Activated T-cell treated with anti-CD3 and anti-CD28 coated beads for 1 hour (primary cell): ENCODE measurements around the gene KCNJ9.
A peak's percentile ranks its signal among the peaks of the same experiment; 100 is the strongest.

Experiments used
- DNase-seq: peaks from one replicate; pipeline ENCODE4 v3.0.0-alpha.2; 2020; ENCODE audit warnings: low read depth

The KCNJ9 gene

GRCh38 chr1:160066829-160067745 is 14.3 kb upstream of the KCNJ9 start:
- no peak for DNase-seq

- no peak for DNase-seq
These were observed 13.1 kb upstream of the KCNJ9 start for GRCh38 chr1:160068225-160068624.

- DNase-seq = no peak
These were observed 11.7 kb upstream of the KCNJ9 start, which contains the start of gene KCNJ10 for GRCh38 chr1:160069460-160070231. Gene KCNJ10, minus strand, starts transcription at chr1:160070160. Its CDS starts 27,628 bp downstream, at chr1:160042532.

- peak; percentile 68 for DNase-seq
These were observed 10.8 kb upstream of the KCNJ9 start for GRCh38 chr1:160070243-160071163.

- no peak for DNase-seq
These were observed 10.0 kb upstream of the KCNJ9 start for GRCh38 chr1:160071289-160071688.

GRCh38 chr1:160074865-160075264 is 6.5 kb upstream of the KCNJ9 start:
- DNase-seq = no peak

GRCh38 chr1:160075836-160076235 is 5.5 kb upstream of the KCNJ9 start:
- no peak for DNase-seq

- no peak for DNase-seq
These were observed 5.0 kb upstream of the KCNJ9 start for GRCh38 chr1:160076295-160076694.

GRCh38 chr1:160077486-160077885 is 3.9 kb upstream of the KCNJ9 start:
- no peak for DNase-seq

GRCh38 chr1:160078512-160079195 is 2.7 kb upstream of the KCNJ9 start:
- peak; percentile 35 for DNase-seq

GRCh38 chr1:160079448-160079847 is 1.9 kb upstream of the KCNJ9 start:
- no peak for DNase-seq

- DNase-seq = no peak
These were observed 797 bp upstream of the KCNJ9 start for GRCh38 chr1:160080381-160081100.

- no peak for DNase-seq
These were observed 1.1 kb downstream of the KCNJ9 start for GRCh38 chr1:160082487-160082886.

GRCh38 chr1:160082926-160083325 is 1.6 kb downstream of the KCNJ9 start:
- DNase-seq = no peak

- peak; percentile 68 for DNase-seq
These were observed 2.8 kb downstream of the KCNJ9 start for GRCh38 chr1:160083968-160084770.

GRCh38 chr1:160084771-160085321 is 3.5 kb downstream of the KCNJ9 start:
- DNase-seq = no peak

- DNase-seq = peak; percentile 73
These were observed 4.5 kb downstream of the KCNJ9 start for GRCh38 chr1:160085686-160086455.

- DNase-seq = no peak
These were observed 5.1 kb downstream of the KCNJ9 start for GRCh38 chr1:160086456-160086892.
